ENCODE data around the gene PTOV1.

Gene PTOV1

DNA sequence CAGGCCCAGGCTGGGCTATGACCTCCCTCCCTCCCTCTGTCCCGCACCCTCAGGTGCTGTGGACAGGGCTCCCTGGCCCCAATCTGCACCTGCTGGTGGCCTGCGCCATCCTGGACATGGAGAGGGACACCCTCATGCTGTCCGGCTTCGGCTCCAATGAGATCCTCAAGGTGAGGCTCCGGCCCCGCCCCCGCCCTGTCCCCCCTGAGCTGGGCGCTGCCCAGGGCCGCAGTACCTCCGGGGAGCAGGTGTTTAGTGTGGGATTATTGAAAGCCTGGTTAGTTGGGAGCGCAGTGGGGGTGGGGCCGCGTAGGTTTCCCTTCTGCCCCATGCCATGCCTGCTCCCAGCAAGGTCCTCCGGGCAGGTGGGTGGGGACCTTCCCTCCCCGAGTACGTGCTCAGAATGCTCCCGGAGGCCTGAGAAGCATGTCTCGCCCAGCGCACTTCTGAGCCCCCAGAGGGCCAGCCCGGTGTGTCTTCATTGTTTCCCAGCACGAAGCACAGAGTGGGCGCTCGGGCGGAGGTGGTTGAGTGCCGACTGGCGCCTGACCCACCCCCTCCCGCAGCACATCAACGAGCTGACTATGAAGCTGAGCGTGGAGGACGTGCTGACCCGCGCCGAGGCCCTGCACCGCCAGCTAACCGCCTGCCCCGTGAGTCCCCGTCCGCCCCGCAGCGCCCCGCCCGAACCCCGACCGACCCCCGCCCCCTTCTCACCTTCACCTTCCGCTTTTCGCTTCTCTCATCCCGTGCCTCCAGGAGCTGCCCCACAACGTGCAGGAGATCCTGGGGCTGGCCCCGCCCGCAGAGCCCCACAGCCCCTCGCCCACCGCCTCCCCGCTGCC is 36.9 kb downstream of the PTOV1 start:
- DNase-seq = no peak

DNA sequence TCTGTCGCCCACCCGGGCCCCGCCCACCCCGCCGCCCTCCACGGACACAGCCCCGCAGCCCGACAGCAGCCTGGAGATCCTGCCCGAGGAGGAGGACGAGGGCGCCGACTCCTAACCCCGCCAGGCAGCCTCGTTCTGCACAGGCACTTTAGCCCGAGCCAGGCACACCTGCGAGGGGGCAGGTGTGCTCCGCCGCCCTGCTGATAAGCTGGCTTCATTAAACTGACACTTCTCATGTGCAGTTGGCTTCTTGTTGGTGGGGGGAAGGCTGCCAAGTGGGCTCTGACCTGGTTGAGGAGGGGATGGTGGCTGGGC is 37.5 kb downstream of the PTOV1 start:
- no peak for DNase-seq

DNA sequence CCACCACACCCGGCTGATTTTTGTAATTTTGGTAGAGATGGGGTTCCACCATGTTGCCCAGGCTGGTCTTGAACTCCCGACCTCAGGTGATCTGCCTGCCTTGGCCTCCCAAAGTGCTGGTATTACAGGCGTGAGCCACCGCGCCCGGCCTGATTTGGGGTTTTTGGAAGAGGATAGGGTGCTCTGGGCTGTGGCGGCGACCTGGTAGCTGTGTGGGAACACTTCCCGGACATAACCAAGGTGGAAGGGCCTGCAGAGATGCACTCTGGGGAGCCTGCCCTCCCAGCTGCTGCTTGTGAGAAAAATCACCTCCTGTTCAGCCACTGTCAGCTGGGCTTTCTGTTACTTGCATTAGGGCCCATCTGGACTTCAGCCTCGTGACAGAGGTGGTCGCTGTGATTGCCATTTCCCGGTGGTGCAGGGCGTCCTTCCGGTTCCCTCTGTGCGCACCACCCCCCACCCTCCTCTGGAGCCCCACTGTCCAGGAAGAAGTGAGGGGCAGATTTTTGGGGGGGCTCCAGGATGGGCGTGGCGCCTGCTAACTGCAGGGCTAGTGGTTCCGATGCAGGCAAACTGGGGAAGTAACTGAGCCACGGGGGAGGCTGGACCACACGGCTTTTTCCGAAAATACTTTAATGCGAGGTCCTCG is 38.2 kb downstream of the PTOV1 start:
- no peak for DNase-seq

DNA sequence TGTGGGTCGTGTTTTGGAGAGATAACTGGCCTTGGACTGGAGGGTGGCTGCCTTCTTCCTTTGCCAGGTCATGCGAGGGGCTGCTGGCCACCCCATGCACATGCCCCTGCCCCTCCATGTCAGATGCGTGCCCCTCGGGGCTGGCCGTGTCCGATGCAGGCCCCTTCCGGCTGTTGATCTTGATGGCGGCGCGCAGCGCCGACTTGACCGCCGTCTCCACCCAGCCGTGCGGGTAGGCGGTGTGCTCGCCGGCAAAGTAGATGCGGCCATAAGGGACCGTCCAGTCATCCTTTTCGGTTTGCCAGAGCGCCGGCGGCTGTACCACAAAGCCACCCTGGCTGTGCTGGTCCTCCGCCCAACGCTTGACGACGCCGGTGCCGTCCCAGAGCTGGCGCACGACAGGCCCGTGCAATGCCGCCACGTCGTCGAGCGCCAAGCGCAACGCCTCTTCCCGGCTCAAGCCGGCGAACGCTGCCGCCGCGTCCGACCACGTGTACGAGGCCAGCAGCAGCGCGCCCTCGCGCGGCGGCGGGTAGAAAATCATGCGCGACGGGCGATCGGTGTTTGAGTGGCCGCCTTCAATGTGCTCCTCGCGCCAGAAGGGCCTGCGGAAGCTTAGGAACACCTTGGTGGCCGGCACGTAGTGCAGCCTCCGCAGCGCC is 38.9 kb downstream of the PTOV1 start:
- DNase-seq = peak in 39 of 51 donors; percentile 6 to 76 (median 28)

DNA sequence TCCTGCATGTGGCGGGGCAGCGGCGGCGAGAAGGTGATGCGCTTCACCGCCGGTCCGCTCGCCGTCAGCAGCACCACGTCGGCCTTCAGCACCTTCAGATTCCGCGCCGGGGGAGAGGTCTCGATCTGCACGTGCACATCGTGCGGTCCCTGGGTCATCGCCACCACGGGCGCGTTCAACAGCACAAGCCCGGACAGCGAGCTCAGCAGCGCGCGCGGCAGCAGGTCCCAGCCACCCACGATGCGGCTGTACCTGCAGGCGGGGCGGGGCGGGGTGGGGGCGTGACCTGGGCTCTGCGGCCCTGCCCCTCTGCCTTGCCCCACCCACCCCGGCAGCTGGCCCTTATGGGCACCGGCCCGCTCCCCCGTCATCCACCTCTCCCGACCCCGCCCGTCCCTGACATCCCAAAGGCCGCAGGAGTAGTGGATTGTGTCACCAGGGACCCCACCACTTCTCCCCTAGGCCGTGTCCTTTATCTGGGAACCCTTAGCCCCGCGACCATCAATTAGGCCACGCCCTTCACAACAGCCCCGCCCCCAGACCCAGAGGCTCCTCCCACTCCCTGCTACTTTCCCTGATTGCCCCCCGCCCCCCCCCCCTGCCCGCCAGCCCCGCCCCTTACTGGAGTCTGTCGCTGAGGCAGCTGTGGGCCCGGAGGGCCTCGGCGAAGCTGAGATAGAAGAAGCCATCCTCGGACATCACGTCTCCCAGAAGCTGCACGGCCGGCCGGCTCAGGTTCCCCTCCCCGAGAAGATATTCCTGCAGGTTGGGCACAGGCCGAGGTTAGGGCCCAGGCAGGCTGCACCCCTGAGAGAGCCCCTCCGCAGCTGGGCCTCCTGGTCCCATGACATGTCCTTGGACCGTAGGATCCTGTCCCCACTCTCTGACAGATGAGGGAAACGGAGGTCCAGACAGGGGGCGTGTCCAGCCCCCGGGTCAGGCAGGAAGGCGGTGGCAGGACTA is 39.7 kb downstream of the PTOV1 start:
- DNase-seq = peak in 2 of 51 donors; percentile 5 to 32

DNA sequence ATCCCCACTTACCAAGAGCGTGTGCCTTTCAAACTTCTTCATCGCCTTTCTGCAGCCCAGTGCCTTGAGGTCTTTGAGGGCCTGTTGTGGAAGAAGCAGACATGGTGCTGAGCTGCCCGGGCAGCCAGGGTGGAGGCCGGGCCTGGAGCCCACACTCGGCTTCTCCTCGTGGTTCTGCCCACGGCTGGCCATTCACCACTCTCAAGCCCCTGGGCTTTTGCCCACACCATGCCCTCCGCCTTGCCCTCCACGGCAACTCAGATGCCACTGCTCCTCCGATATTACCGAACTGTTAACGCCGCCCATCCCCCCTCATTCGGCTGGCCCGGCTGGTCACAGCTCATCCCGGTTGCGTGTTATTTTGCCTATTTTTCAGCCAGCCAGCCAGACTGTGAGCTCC is 40.4 kb downstream of the PTOV1 start:
- no peak for DNase-seq

DNA sequence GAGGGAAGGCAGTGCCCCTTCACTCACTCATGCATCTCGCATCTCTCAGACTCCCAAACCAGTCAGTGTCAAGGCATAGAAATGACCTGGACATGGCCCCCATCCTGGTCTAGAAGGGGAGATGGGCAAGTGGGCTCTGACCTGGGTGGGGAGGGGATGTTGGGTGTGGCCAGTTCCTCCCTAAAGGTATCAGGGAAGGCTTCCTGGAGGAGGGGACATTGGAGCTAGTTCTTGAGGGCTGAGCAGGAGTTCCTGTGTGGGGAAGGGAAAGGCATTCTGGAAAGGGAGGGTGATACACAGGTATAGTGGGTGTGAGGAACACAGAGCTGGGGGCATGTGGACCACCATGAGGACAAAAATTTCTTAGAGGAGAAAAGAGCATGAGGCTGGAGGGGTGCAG is 41.8 kb downstream of the PTOV1 start:
- no peak for DNase-seq

DNA sequence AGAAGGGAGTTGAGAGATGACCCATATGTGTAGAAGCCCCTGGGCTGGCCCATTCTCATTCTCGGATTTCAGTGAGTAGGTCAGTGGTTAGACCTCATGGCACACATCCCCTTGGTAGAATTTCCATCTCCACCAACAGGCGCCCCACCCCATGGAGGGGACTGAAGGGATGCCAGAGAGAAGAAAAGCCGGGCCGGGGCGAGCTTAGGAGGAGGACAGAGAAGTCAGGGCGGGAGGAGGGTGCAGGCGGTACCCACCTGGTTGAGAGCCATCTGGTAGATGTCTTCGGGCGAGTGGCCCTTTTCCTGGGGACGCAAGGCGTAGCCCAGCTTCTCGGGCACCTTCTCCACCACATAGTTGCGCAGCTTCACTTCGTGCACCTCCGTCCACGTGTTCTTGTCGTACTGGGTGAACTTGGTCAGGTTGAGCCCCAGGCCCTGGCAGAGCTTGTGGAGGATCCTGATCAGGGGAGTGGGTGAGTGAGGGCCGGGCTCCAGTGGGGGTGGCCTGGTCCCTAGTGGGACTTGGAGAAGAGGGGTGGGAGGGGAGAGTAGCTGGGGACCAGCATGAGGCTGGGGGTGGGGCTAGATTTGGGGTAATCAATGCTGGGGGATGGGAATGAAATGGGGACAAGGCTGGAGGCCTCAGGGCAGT is 43.2 kb downstream of the PTOV1 start:
- DNase-seq = no peak

DNA sequence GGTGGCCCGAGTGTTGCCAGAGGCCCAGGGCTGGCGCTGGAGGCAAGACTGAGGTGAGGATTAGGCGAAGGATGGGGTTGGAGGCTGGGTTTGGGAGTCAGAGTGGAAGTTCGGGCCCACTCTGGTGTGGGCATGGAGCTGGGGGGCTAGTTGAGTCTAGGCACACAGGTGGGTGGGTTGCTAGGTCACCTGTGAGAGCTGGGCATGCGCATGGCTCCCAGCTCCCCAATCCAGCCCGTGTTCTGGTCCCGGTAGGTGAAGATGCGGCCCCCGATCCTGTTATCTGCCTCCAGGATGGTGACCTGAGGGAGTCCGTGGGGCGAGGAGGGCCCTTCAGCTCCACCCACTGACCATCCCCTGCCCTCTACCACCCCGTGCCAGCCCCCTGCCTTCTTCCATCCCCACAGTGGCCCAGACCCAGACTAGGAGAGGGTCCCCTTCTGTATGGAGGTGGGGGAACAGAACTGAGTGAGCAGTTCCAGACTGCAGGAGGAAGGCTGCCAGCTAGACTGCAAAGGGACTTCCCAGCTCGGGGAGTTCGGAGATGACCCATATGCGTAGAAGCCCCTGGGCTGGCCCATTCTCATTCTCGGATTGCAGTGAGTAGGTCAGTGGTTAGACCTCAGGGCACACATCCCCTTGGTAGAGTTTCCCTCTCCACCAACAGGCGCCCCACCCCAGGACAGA is 44.1 kb downstream of the PTOV1 start:
- no peak for DNase-seq

DNA sequence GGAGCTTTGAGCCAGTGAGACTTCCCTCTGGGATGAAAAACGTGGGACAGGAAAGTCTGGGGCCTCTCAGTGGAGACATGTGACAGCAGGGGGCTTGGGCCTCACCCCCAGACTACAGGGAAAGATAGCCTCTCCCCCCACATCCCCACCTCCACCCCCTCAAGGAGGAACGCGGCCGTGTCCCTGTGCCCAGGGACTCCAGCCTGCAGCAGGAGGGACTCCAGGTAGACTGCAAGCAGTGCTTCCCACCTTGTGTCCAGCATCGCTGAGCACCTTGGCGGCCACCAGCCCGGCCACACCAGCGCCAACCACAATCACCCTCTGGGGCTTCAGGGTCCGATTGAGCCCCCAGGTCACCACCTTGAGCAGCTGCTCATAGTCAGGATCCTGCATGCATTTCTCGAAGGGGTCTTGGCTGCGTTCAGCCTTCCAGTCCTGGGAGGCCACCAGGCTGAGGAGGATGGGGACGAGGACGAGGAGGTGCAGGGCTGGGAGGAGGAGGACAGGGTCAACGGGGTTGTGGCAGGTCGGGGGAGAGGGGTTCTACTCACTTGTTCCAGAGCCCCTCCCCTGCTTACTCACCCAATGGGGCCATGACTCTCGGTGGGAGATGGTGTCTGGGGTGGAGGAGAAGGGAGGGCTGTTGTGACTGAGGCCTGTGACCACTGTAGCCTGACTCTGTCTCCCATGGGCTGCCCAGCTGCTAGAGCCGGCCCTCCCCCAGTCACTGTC is 44.8 kb downstream of the PTOV1 start:
- DNase-seq = no peak

DNA sequence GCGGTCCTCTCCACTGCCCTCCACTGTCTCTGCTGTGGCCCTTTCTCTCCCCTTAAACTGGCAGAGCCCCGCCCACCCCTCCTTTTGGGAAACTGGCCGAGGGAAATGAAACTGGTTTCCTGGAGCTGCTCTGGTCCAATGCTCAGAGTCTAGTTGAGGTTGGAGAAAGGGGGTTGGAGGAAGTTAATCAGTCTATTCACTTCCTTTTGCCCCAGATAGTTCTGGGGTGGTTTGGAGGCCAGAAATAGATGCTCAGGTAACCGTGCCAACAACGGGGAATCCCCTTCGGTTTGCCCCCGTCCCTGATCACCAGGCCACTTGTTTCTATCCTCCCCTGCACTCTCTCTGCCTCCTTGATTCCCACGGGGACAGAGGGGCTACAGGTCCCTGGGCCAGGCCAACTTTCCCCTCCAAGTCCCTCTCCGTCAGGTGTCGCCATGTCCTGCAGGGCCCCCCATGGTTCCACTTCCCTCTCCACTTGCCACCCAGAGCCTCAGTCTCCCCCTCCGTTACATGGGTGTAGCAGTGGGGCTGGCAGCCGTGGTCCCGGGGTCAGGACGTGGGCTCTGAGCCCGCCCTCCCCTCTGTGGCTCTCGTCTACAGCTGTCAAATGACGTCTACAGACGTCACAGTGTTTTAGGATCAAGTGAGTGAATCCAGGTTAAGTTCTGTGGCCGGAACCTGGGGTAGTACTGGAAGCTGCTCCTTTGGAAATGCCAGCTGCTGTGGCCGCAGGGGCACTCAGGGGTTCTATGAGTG is 46.1 kb downstream of the PTOV1 start, which contains the start of gene IL4I1:
Gene IL4I1 (minus strand): TSS at position 25 of the 759 bp plus-strand sequence. CDS start 727 bp downstream, outside the sequence.
- peak in 6 of 51 donors; percentile 1 to 33 (median 14) for DNase-seq

DNA sequence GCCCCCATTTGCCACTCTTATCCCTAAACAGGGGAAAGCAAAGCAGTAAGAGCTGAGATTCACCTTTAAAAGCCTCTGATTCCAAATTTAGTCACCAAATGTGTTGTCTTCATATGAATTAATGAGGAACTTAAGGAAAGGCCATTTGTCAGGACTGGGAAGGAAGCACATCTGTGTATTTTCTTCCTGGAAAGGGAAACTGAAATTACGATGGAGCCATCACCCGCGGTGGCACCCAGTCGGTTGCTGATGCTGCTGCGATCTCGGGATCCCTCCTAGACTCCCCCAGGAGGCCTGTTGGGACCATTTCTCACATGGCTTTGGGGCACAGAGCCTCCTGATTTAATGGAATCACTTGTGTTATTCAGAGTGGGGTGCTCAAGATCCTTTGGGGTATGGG is 53.2 kb downstream of the PTOV1 start:
- no peak for DNase-seq

DNA sequence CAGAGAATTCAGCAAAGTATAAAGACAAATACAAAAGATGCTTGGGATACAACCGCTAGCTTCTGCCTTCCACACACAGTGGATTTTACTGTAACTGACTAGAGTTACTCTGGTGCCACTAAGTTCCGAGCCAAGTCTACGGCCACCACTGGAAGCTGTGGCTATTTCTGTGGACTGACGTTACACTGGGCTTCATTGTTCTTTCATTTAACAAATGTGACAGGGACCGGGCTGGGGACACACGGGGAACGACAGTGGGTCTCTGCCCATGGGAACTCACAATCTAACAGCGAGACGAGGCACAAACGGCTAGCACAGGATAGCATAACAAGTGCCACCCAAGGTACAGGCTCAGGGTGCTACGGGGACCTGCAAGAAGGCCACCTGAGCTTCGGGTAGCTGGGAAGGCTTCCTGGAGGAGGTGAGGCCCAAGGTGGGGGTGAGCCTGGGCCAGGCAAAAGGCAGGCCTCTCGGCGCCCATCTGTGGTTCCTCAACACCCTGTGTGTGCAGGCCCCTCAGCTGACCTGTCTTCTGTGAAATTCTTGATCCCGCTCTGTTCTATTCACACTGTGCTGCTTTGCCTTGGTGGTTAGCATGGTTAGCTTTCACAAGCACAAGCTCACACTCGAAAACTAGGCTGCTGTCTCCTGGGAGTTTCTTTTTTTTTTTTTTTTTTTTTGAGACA is 56.1 kb downstream of the PTOV1 start:
- DNase-seq = peak in 13 of 51 donors; percentile 9 to 65 (median 31)

DNA sequence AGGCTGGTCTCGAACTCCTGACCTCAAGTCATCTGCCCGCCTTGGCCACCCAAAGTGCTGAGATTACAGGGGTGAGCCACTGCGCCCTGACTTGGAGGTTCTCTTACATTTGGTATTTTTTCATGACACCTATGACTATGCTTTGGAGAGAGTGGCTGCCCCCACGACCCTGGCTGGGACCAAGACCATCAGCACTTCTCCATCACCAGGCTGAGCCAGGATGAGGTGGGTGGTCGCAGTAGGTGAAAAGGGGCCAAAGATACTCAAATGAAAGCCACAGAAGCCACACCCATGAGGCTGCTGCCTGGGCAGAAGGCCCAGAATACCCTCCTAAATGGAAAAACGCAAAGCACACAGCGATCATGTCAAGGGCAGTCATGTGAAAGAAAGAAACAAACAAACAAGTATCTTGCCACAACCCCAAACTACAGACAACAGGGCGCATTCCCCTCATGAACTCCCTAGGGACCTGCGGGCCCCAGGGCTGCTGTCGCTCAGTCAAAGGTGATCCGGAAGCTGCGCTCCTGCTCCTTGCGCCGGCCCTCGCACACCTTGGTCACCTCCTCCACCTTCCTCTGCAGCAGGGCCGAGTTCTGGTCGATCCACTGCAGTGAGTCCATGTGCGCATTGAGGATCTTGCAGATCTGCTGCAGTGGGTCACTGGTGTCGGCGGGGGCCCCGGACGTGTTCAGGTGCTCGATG is 56.9 kb downstream of the PTOV1 start:
- no peak for DNase-seq

DNA sequence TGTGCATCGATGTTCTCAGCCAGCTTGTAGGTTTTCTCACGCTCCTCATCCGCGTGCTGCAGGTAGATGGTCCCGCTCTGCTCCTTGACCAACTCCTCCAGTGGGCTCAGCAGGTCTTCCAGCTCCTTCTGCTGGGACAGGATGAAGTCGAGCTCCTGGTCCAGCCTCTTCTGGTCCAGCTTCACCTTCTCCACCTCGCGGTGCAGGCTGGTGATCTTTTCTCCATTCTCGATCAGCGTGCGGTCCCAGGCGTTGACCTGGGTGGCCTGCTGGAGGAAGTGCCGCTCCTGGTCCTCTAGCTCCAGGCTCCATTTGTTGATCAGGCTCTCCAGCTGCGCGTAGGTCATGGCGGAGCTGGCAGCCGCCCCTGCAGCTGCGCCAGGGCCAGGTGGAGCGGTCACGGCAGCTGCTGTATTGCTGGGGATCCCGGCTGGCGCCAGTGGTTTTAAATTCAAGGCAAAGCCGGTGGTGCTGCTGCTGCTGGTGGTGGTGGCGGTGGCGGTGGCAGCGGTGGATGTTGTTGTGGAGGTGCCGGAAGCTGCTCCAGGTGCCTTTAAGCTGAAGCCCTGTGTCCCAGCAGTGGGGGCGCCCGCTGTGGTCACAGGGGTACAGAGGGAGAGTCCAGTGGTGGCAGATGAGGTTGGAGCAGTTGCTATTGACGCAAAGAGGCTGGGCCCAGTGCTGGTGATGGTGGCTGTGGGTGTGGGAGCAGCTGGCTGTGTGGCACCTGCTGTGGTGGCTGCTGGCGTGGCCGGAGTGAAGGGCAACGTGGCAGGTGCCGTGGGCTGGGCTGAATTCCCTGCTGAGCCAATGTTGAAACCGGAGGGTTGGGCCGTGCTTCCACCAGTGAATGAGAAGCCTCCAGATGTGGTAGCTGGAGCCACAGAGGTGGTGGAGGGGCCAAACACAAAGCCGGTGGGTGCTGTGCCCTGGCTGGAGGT is 57.8 kb downstream of the PTOV1 start:
- DNase-seq = no peak

DNA sequence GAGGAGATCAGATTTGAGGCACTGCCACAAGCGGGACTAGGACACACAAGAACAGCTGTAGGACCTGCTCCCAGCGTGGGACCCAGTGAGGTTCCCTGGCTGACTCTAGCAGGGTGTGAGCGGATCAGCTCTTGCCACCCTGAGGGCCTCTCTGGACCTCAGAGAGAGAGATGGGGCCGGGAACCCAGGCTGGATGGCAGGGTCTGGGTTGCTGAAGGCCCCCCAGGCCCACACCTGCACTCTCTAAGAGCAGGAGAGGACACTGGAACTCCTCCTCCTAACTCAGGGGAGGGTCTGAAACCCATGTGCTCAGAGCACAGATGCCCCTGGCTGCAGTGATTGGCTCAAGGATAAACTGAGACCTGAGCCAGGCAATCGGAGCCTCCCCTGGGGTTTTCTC is 59.2 kb downstream of the PTOV1 start:
- DNase-seq = no peak
